GM12878 (cell line): ENCODE data around the gene VWA7. TPM values are rescaled to one million over a fixed set of nuclear protein-coding genes. Genes with fewer than 3 reads are reported as not detected.

Experiments used
- ATAC-seq: fragments of 200-7000 bp; cut with Tn5 transposase; 3 replicates; pipeline ENCODE4 v1.9.1; 2020; ENCODE audit warnings: mild to moderate bottlenecking, moderate library complexity
- BruUV-seq: library from RNA; stranded (reverse); fragments of 400-500 nt; replicated peaks from 2 replicates; lab custom pipeline; 2021; lab: Mats Ljungman, UMichigan
- CTCF ChIA-PET: fragments of 300-600 bp; sonication (Branson Sonifier 250); formaldehyde crosslinking; extraction: SDS; loops from one replicate; lab custom pipeline; 2021; ENCODE audit warnings: inconsistent platforms; lab: Yijun Ruan, JAX
- POLR2A ChIA-PET: fragments of 350-600 bp; formaldehyde crosslinking; extraction: SDS; loops from one replicate; lab custom pipeline; 2021; ENCODE audit warnings: inconsistent platforms; lab: Charles Lee
- RAD21 ChIA-PET: fragments of 300-600 bp; sonication (Branson Sonifier 250); formaldehyde crosslinking; loops from one replicate; lab custom pipeline; 2023; ENCODE audit warnings: antibody characterized with exemption; ENCODE audit not compliant: unreplicated experiment; lab: Charles Lee
- SMC1A ChIA-PET: fragments of 300-600 bp; sonication (Branson Sonifier 250); formaldehyde crosslinking; loops from one replicate; lab custom pipeline; 2023; ENCODE audit not compliant: unreplicated experiment, uncharacterized antibody; lab: Charles Lee
- DNase-seq: peaks from one replicate; pipeline ENCODE4 v3.0.0-alpha.2; 2011; ENCODE audit warnings: low read depth, low spot score
- FAIRE-seq: peaks from 3 replicates; lab custom pipeline; 2011; peaks lifted over from hg19 to GRCh38; lab: Jason Lieb, UNC
- H2AFZ ChIP-seq: 2 replicates; pipeline ENCODE4 v1.6.0; 2011; ENCODE audit warnings: low read depth, low read length, control low read depth; ENCODE audit not compliant: control insufficient read depth
- H3K27ac ChIP-seq: 2 replicates; pipeline ENCODE4 v1.5.1; 2011; ENCODE audit warnings: control low read depth; ENCODE audit not compliant: control insufficient read depth, insufficient read depth
- H3K27me3 ChIP-seq, 2 experiments: replicated peaks in 1 of 2; 2 replicates each; pipeline versions ENCODE4 v1.6.0 to v1.6.1; 2011; ENCODE audit warnings: low read length in 1 of 2; ENCODE audit not compliant: control insufficient read depth in 2 of 2, insufficient read depth in 2 of 2
- H3K36me3 ChIP-seq, 2 experiments: 2 replicates each; pipeline ENCODE4 v1.5.1; 2011; ENCODE audit warnings: low read length in 1 of 2; ENCODE audit not compliant: control insufficient read depth in 2 of 2, insufficient read depth in 2 of 2
- H3K4me1 ChIP-seq: 2 replicates; pipeline ENCODE4 v1.6.1; 2011; ENCODE audit warnings: mild to moderate bottlenecking, low read length, moderate library complexity, mixed read lengths; ENCODE audit not compliant: control insufficient read depth, insufficient read depth
- H3K4me2 ChIP-seq: 2 replicates; pipeline ENCODE4 v1.6.0; 2011; ENCODE audit warnings: control low read depth; ENCODE audit not compliant: control insufficient read depth, insufficient read depth
- H3K4me3 ChIP-seq: fragments of 200-600 bp; sonication (generic); 2 replicates; pipeline ENCODE4 v1.5.1; 2016
- H3K79me2 ChIP-seq: 2 replicates; pipeline ENCODE4 v1.6.0; 2011; ENCODE audit warnings: low read length; ENCODE audit not compliant: control insufficient read depth, insufficient read depth
- H3K9ac ChIP-seq: 2 replicates; pipeline ENCODE4 v1.8.0; 2011; ENCODE audit warnings: low read length, control low read depth, mixed read lengths; ENCODE audit not compliant: control insufficient read depth, insufficient read depth
- H3K9me3 ChIP-seq: replicated peaks from 3 replicates; pipeline ENCODE4 v1.5.1; 2011; ENCODE audit warnings: mild to moderate bottlenecking, low read length; ENCODE audit not compliant: control insufficient read depth, insufficient read depth
- H4K20me1 ChIP-seq: 2 replicates; pipeline ENCODE4 v1.6.0; 2011; ENCODE audit not compliant: control insufficient read depth, insufficient read depth
- GABPA ChIP-seq: IDR thresholded peaks from 2 replicates; pipeline ENCODE4 v1.6.1; 2014; ENCODE audit warnings: antibody characterized with exemption, low read depth, mild to moderate bottlenecking, inconsistent platforms
- HDAC6 ChIP-seq: fragments of 200-600 bp; sonication (generic); IDR thresholded peaks from one replicate; pipeline ENCODE4 v1.8.0; 2017; ENCODE audit warnings: antibody characterized with exemption; ENCODE audit not compliant: unreplicated experiment
- IKZF1 ChIP-seq: fragments of 450-650 bp; conservative IDR thresholded peaks from 2 replicates; pipeline ENCODE4 v1.6.1; 2017; ENCODE audit warnings: antibody characterized with exemption, mild to moderate bottlenecking
- MTA2 ChIP-seq: fragments of 450-650 bp; IDR thresholded peaks from 2 replicates; pipeline ENCODE4 v1.6.1; 2016; ENCODE audit warnings: low read depth, mild to moderate bottlenecking, moderate library complexity
- RB1 ChIP-seq: fragments of 450-650 bp; formaldehyde crosslinking; IDR thresholded peaks from 2 replicates; pipeline ENCODE4 v1.6.1; 2017; ENCODE audit warnings: mild to moderate bottlenecking, borderline replicate concordance
- RFX5 ChIP-seq: IDR thresholded peaks from 2 replicates; pipeline ENCODE4 v1.6.1; 2011; ENCODE audit warnings: low read depth, low read length, improper control_type of control experiment
- SREBF2 ChIP-seq: IDR thresholded peaks from 2 replicates; pipeline ENCODE4 v1.6.1; 2012; ENCODE audit warnings: mild to moderate bottlenecking, low read length
- SUZ12 ChIP-seq: fragments of 200-600 bp; sonication (generic); IDR thresholded peaks from one replicate; pipeline ENCODE4 v1.6.1; 2018; ENCODE audit warnings: antibody characterized with exemption, mild to moderate bottlenecking; ENCODE audit not compliant: unreplicated experiment
- TAF1 ChIP-seq: IDR thresholded peaks from 2 replicates; pipeline ENCODE4 v1.6.1; 2011; ENCODE audit warnings: mild to moderate bottlenecking, low read depth, low read length, borderline replicate concordance
- TARDBP ChIP-seq: IDR thresholded peaks from 2 replicates; pipeline ENCODE4 v1.6.1; 2016; ENCODE audit warnings: borderline replicate concordance
- TCF7 ChIP-seq: IDR thresholded peaks from 2 replicates; pipeline ENCODE4 v1.6.1; 2014; ENCODE audit warnings: antibody characterized with exemption, borderline replicate concordance
- ZBTB11 ChIP-seq: fragments of 450-650 bp; formaldehyde crosslinking; IDR thresholded peaks from 2 replicates; pipeline ENCODE4 v1.5.0; 2022; ENCODE audit warnings: mild to moderate bottlenecking, missing genetic modification characterization
- ZBTB33 ChIP-seq: fragments of 450-650 bp; IDR thresholded peaks from 2 replicates; pipeline ENCODE4 v1.6.1; 2017; ENCODE audit warnings: mild to moderate bottlenecking
- ZNF687 ChIP-seq: fragments of 450-650 bp; IDR thresholded peaks from 2 replicates; pipeline ENCODE4 v1.6.1; 2017; ENCODE audit warnings: mild to moderate bottlenecking, moderate library complexity
- WGBS: methylation state at CpG from one replicate; pipeline ENCODE4 v1.1.6; 2016; ENCODE audit warnings: low lambda C conversion rate; ENCODE audit not compliant: insufficient replicate concordance, insufficient coverage; ENCODE audit errors: missing lambda C conversion rate; 5-methylcytosine and 5-hydroxymethylcytosine counted together
- in situ Hi-C: fragments of 300-500 bp; cut with MboI; formaldehyde crosslinking; loops from 9 replicates; pipeline ENCODE4 v1.14.3; 2018; ENCODE audit warnings: mixed read lengths
- intact Hi-C: fragments of 100-400 bp; cut with micrococcal nuclease; formaldehyde crosslinking; loops from one replicate; pipeline ENCODE4 v1.14.2; 2022; ENCODE audit not compliant: unreplicated experiment
- polyA plus RNA-seq, 11 experiments: library from polyadenylated mRNA; depleted of rRNA in 4 of 11; unstranded in 6 of 11; stranded (reverse) in 5 of 11; fragments of >200 nt; fragmentation: Nextera tagmentation in 4 of 11; fragmentation: Illumina TruSeq in 1 of 11; extraction: Ambion mirVana in 4 of 11; extraction: Trizol in 1 of 11; gene quantifications; 1 replicate in 1 of 11; 2 replicates in 10 of 11; pipeline versions ENCODE4 v1.2.1 to v1.2.3, GENCODE V29; 2011 to 2016; ENCODE audit warnings: inconsistent platforms in 2 of 11, missing spikeins in 2 of 11, low read depth in 1 of 11
- total RNA-seq, 4 experiments: library from RNA; depleted of rRNA in 3 of 4; stranded (reverse); fragments of >200 nt in 3 of 4; fragmentation: Illumina TruSeq in 1 of 4; extraction: Trizol in 1 of 4; gene quantifications; 2 replicates each; pipeline versions ENCODE4 v1.2.1 to v1.2.3, GENCODE V29; 2013 to 2021

VWA7 gene
- total and polyA plus RNA-seq, 10 of the 15 experiments (the other 5 are each of a cell fraction or from before 2014, with no cell fraction given): 0.11 to 3.1 (median 1.2) TPM; not detected in 1

GRCh38 chr6:31771992-31772358, 5.2 kb downstream of the VWA7 start (continued):
- TF ChIP-seq RB1 (no peak), TCF7 (no peak), MTA2 (no peak), ZBTB33 (no peak), ZBTB11 (CRISPR knock-in tag) (no peak)

- no peaks in the 10 kb centered on the region for H3K9me3 ChIP-seq
- DNase-seq: no peak
- no peaks in the 10 kb centered on the region for H3K4me1 ChIP-seq
- SMC1A ChIA-PET: interaction anchor here (1.1 to 4.8 kb wide), 11 partner anchors 15 to 223 kb away, joined by 3 to 42 read pairs (median 5); partner anchors contain the start of genes ABHD16A, BAG6, CLIC1 and DDAH2
- H3K27me3 ChIP-seq: no peaks in the 10 kb centered on the region
- POLR2A ChIA-PET: interaction anchor here (0.9 to 3.0 kb wide), 4 partner anchors 32 to 56 kb away, joined by 3 to 27 read pairs (median 4); partner anchors contain the start of genes CLIC1, DDAH2 and MSH5
- no peaks in the 10 kb centered on the region for H3K79me2 ChIP-seq
- no peak overlapping the region for H3K4me3 ChIP-seq
- H2AFZ ChIP-seq: no peak overlapping the region
- no peak overlapping the region for H3K4me2 ChIP-seq
- WGBS: 33% methylated on average over 2 of the region's 2 CpGs
- RAD21 ChIA-PET: interaction anchor here (1.5 to 3.6 kb wide), 7 partner anchors 31 to 119 kb away, joined by 3 to 44 read pairs (median 16); partner anchors contain the start of genes CLIC1, DDAH2, LSM2 and MSH5
- no TSS peak for BruUV-seq
- ATAC-seq: no peak
- no peak overlapping the region for H3K27ac ChIP-seq
- H3K9ac ChIP-seq: no peak overlapping the region
- intact Hi-C loops (loop anchor here (10.0 kb wide), 1 partner anchor 54 kb away; the partner anchor contains the start of gene HSPA1B), in situ Hi-C loops (no loop called here)
- no peak for FAIRE-seq
- CTCF ChIA-PET: interaction anchor here (0.8 to 9.2 kb wide), 16 partner anchors 12 to 118 kb away, joined by 3 to 208 read pairs (median 6); partner anchors contain the start of genes CLIC1, DDAH2, LY6G5C and MPIG6B
- H3K36me3 ChIP-seq: no peaks in the 10 kb centered on the region
- H4K20me1 ChIP-seq: no peaks in the 10 kb centered on the region
- no peak for TF ChIP-seq SREBF2
- TF ChIP-seq RFX5: no peak
- TF ChIP-seq SUZ12: no peak
- TF ChIP-seq TAF1: no peak
- TF ChIP-seq TARDBP: no peak
- TF ChIP-seq IKZF1: no peak
- TF ChIP-seq GABPA: no peak
- TF ChIP-seq ZNF687: no peak
- no peak for TF ChIP-seq HDAC6
Observed at GRCh38 chr6:31770860-31771259, 6.3 kb downstream of the VWA7 start.
